Measurements from ENCODE around the gene PASK.
A peak's percentile ranks its signal among the peaks of the same experiment; 100 is the strongest.

The PASK gene

GRCh38 chr2:241126771-241127202, 22.5 kb downstream of the PASK start:
- no peak for DNase-seq (ENCODE audit: low read depth in 1 of 2, low spot score in 1 of 2)

- no peak for DNase-seq (ENCODE audit: low read depth in 1 of 2, low spot score in 1 of 2)
These were observed 23.1 kb downstream of the PASK start for GRCh38 chr2:241126201-241126611.

DNA sequence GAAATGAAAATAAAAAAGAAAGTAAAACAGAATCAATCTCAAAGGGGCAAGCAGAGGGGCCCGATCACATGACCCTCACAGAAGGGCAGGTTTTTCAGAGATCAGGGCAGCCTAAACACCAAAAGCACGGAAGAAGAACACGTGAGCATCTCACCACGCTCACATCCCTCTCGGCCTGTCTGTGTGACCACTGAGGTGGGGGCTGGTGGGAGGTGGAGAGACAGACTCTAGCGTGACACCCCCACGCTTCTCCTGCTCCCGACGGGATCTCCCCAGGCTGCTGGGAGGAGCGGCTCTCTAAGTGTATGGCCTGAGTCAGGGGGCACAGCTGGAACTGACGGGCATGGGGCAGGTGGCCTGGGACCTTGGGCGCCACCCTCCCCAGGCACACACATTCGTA, 23.6 kb downstream of the PASK start:
- no peak for DNase-seq (ENCODE audit: low read depth in 1 of 2, low spot score in 1 of 2)

- no peak for DNase-seq (ENCODE audit: low read depth in 1 of 2, low spot score in 1 of 2)
These were observed 25.3 kb downstream of the PASK start for GRCh38 chr2:241123816-241124536.

GRCh38 chr2:241122376-241123002, 26.8 kb downstream of the PASK start:
- no peak for DNase-seq (ENCODE audit: low read depth in 1 of 2, low spot score in 1 of 2)

GRCh38 chr2:241121008-241121407, 28.3 kb downstream of the PASK start:
- DNase-seq (ENCODE audit: low read depth in 1 of 2, low spot score in 1 of 2), result no peak

GRCh38 chr2:241120440-241120839, 28.8 kb downstream of the PASK start:
- no peak for DNase-seq (ENCODE audit: low read depth in 1 of 2, low spot score in 1 of 2)

GRCh38 chr2:241118737-241119505, 30.4 kb downstream of the PASK start:
- DNase-seq (ENCODE audit: low read depth in 1 of 2, low spot score in 1 of 2), result no peak

- no peak for DNase-seq (ENCODE audit: low read depth in 1 of 2, low spot score in 1 of 2)
These were observed 32.4 kb downstream of the PASK start for GRCh38 chr2:241116606-241117560.

DNA sequence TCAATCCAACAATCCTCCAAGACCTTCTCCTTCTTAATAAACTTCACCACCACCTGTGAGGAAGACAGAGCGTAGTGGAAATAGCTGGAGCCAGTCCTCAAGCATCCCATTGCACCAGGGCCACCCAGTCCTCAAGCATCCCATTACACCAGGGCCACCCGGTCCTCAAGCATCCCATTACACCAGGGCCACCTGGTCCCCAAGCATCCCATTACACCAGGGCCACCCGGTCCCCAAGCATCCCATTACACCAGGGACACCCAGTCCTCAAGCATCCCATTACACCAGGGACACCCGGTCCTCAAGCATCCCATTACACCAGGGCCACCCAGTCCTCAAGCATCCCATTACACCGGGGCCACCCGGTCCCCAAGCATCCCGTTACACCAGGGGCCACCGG, 33.9 kb downstream of the PASK start:
- no peak for DNase-seq (ENCODE audit: low read depth in 1 of 2, low spot score in 1 of 2)

GRCh38 chr2:241114836-241115235, 34.4 kb downstream of the PASK start:
- no peak for DNase-seq (ENCODE audit: low read depth in 1 of 2, low spot score in 1 of 2)

DNA sequence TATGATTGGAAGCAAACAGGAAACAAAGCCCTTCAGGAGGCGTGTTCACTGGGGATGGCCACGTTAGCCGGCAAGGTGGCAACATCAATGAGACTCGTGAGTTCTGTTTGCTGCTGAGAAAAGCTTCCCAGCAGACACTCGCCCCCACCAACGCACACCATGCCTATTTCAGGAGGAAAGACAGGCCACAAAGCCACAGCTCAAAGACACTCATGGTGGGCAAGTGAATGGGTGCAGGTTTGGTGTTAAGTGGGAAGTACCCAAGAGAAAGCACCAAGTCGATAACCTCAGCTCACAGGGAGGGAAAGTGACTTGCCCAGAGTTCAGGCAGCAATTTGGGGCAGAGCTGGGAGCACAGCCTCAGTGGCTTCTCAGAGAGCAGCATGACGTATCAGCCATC, 36.7 kb downstream of the PASK start:
- DNase-seq (ENCODE audit: low read depth in 1 of 2, low spot score in 1 of 2), result peak in 1 of 2 donors; percentile 21

DNA sequence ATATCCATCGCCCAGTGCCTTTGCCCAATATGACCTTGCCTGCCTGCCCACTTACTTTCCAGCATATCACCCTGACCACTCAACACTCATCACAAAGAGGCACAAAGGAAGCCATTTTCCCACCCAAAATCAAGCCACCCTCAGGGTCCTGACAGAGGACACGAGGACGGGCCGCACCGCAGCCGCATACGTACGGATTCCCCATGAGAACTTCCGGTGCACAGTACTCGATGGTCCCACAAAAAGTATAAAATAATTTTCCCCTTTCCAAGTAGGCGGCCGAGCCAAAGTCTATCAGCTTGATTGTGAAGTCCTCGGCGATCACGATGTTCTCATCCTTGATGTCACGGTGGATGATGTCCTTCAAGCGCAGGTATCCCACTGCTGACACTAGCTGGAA, 37.2 kb downstream of the PASK start:
- DNase-seq (ENCODE audit: low read depth in 1 of 2, low spot score in 1 of 2), result no peak

DNA sequence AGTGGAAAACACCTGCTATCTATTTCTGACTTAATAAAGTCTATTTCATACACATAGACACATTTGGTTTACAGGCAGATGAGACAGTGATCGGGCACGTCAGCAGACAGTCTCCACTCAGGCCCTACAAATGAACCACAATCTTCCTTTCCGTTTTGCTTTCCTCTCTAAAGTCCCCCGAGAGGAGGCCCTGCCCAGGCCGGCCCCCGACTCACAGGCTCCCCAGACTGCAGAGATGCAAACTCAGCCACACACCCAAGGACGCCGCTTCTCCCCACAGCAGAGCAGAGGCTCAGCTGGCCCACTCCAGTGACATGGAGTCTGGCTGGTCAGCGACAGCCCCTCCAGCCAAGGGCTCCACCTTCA, 37.8 kb downstream of the PASK start:
- no peak for DNase-seq (ENCODE audit: low read depth in 1 of 2, low spot score in 1 of 2)

DNA sequence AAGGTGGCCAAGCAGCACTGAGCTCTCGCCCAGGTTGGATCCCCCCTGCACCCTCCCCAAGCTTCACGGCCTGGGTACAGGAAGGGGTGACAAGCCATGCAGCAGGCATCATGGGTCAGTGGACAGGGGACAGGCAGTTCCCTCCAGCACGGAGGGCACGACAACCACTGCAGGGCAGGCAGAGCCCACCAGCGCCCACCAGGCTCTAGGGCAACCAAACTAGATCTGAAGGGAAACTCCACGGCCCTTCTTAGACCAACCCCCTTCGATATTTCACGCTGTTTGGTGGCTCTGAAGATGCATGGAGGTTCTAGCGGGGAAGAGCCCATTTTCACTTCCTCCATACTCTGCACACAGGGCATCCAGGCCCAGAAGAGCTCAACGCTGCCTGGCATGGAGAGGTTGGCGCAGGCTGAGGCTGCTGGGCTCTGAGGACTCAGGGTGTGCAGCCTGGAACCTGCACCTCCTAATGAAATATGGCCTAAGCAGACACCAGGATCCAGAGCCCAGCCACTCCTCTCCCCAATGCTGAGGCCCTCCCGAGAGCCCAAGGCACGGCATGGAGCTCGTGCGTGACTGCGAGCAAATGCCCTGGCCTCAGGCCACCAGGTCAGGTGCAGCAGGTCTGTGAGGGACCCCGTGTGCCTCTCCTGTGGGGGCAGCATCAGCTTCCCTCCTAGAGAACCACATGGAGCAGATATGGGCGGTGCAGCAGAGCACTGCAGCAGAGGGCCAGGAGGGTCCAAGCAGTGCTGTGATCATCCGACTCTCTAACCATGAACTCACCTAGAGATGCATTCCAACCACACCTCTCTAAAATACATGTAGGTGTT, 38.4 kb downstream of the PASK start:
- DNase-seq (ENCODE audit: low read depth in 1 of 2, low spot score in 1 of 2), result no peak

GRCh38 chr2:241110089-241110606, 39.1 kb downstream of the PASK start:
- DNase-seq (ENCODE audit: low read depth in 1 of 2, low spot score in 1 of 2), result no peak

GRCh38 chr2:241109210-241110088, 39.8 kb downstream of the PASK start:
- no peak for DNase-seq (ENCODE audit: low read depth in 1 of 2, low spot score in 1 of 2)

DNA sequence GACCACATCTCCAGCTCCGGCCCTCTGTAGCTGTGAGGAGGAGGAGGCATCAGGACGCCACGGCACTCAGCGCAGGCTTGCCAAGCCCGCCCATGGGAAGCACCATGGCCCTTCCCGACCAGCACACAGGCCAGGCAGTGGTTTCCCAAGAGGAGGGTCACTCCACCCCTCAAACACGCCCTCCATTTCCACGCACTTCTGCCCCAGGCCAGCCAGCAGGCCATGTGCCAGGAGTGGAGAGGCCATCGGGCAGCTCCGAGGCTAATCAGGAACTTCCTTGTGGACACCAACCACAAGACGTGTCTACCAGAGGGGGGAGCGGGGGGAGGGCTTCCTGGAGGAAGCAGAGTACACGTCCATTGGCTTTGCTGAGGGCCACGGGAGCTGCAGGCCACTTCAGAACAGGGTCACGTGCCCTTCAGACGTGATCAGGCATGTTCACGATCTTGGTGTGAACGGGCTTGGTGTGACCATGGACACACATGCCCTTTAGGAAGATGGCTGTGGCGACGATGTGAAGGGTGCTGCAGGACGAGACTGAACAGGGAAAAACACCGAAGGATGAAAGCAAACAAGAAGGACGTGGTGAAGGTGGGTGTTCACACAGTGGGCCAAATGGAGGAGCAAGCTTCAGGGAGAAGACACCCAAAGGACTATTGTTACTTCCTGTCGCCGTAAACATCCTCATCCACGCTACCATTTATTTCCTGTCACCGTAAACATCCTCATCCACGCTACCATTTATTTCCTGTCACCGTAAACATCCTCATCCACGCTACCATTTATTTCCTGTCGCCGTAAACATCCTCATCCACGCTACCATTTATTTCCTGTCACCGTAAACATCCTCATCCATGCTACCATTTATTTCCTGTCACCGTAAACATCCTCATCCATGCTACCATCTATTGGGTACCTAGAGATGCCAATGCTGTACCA, 40.7 kb downstream of the PASK start:
- DNase-seq (ENCODE audit: low read depth in 1 of 2, low spot score in 1 of 2), result no peak

Data from stimulated activated CD4-positive, alpha-beta T cell treated with anti-CD3 and anti-CD28 coated beads, Interleukin-15, amount 100 ng/mL, for 1 hour (primary cell).